GM20000 (cell line): ENCODE results near the gene FARP1.

Source experiments
- DNase-seq: peaks from one replicate; pipeline ENCODE4 v3.0.0; 2012; ENCODE audit warnings: low spot score
- TF ChIP-seq, protein P1 (sequence below): IDR thresholded peaks from 2 replicates; pipeline ENCODE4 v1.5.1; 2012; ENCODE audit warnings: mild to moderate bottlenecking, control low read depth; ENCODE audit errors: extremely low read depth, missing control alignments

The FARP1 gene

DNA sequence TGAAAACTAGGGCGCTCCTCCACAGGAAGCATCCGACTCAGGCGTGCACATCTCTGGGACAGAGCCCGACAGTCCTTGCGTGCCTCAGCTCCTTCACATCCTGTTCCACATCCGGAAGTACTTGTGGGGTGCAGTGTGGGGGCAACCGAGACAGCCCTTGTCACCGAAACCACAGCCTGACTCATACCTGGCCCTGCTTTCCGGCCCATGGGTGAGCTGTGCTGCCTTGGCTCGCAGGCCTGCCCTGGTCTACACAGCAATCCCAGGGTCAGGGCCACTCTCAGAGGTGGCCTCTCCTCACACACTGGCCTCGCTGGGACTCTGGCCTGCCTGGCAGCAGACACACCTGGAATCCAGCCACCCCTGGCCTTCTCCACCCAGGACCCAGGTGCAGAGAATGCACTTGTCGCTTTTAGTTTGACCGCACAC, 333.7 kb downstream of the FARP1 start:
- DNase-seq, result peak; percentile 95

DNA sequence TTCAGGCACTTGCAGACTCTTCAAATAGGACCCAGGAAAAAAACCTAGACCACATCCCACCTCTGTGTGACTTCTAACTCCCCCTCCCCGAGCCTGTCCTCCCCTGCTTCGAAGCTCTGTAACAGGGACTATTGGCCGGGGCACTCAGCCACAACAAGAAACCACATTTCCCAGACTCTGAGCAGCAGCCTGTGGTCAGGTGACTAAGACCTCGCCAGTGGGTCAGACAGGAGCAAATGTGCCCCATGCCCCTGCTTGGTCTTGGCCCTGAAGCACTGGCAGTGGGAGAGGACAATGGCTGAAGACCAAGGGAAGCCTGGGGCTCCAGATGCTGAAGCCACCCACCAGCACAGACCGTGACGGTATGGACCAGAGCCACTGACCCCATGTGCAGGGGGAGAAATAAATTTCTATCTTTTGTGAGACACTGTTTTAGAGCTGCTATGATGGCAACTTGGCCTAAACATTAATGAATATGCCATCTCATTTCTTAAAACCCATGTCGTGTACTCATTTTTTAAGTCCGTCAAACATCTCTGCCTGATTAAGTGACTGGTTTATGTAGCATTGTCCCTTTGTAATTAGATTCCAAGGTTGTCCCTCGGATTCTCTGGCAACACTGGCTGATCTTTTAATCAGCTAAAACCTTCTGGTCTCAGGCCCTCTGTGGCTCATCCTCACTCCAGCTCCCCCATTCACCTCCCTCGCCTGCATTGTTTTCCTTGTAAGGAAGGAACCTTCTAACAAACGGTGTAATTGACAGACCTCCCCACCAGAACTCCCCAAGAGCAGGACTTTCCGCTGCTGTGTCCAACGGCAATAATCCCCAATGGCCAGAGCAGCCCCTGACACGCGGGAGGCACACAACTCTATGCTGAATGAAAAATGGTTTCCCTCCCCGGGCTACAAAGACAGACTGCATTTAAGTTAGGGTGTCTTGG, 335.6 kb downstream of the FARP1 start:
- TF ChIP-seq, protein P1, sequence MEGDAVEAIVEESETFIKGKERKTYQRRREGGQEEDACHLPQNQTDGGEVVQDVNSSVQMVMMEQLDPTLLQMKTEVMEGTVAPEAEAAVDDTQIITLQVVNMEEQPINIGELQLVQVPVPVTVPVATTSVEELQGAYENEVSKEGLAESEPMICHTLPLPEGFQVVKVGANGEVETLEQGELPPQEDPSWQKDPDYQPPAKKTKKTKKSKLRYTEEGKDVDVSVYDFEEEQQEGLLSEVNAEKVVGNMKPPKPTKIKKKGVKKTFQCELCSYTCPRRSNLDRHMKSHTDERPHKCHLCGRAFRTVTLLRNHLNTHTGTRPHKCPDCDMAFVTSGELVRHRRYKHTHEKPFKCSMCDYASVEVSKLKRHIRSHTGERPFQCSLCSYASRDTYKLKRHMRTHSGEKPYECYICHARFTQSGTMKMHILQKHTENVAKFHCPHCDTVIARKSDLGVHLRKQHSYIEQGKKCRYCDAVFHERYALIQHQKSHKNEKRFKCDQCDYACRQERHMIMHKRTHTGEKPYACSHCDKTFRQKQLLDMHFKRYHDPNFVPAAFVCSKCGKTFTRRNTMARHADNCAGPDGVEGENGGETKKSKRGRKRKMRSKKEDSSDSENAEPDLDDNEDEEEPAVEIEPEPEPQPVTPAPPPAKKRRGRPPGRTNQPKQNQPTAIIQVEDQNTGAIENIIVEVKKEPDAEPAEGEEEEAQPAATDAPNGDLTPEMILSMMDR, result no peak
- peak; percentile 43 for DNase-seq

More for the DNA sequence above, 333.7 kb downstream of the FARP1 start:
- TF ChIP-seq, protein P1, result no peak

DNA sequence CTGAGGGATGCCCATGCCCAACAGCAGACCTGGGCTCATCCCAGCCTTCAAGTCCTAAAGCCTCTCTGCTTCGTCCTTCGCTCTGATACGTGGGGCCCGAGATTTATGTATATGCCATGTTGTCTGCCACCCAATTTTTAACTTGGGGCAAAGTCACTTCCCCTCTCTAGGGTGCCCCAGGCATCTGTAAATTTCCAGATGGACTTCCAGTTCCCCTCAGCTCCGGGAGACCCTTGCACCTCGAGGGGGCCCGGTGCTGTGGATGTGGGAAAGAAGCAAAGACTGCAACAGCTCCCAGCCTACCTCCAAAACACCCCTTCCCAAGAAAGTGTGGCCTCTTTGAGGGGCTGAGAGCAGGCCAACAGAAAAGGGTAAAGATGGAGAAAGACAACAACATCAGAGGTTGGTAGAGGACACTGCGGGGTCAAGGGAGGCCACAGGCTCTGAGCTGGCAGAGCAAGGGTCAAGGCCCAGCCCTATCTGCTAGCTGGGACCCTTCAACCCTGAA, 336.7 kb downstream of the FARP1 start:
- TF ChIP-seq, protein P1, result no peak
- no peak for DNase-seq

DNA sequence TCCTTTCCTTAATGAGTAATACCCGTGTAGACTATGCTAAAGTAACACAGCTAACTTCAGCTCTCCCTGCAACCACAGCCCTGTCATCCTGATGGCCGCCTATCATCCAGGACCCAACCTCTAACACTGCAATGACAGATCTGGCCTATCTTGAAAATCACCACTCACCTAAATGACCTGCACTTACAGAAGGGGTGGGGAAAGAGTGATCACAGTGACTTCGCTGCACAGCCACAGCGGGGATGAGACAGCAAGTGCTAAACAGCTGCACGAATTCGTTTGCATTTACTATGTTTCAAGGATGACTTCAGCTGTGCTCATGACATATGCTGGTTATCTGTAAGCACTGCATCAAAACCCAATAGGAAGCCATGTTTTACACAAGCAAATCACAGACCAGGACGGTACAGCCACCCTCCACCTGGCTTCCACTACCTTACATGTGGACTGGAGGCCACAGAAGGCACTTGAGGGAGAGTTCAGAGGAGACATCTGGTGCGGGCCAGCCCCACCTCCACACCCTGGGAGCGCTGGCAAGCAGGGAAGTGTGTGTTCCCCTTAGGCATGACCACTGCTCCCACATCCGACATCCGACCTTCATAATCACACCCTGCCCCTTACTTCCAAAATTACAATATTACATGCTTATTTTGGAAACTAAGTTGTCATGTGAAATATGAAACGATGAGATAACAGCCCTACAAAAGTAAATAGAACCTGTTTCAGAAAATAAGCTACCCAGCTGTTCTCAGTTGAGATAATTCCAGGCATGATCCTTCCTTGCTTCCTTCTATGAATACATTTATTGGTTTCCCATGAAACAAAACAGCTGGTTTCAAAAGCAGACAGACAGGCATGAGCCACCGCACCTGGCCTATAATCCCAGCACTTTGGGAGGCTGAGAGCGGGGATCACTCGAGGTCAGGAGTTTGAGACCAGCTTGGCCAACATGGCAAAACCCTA, 338.3 kb downstream of the FARP1 start:
- DNase-seq, result peak; percentile 75

DNA sequence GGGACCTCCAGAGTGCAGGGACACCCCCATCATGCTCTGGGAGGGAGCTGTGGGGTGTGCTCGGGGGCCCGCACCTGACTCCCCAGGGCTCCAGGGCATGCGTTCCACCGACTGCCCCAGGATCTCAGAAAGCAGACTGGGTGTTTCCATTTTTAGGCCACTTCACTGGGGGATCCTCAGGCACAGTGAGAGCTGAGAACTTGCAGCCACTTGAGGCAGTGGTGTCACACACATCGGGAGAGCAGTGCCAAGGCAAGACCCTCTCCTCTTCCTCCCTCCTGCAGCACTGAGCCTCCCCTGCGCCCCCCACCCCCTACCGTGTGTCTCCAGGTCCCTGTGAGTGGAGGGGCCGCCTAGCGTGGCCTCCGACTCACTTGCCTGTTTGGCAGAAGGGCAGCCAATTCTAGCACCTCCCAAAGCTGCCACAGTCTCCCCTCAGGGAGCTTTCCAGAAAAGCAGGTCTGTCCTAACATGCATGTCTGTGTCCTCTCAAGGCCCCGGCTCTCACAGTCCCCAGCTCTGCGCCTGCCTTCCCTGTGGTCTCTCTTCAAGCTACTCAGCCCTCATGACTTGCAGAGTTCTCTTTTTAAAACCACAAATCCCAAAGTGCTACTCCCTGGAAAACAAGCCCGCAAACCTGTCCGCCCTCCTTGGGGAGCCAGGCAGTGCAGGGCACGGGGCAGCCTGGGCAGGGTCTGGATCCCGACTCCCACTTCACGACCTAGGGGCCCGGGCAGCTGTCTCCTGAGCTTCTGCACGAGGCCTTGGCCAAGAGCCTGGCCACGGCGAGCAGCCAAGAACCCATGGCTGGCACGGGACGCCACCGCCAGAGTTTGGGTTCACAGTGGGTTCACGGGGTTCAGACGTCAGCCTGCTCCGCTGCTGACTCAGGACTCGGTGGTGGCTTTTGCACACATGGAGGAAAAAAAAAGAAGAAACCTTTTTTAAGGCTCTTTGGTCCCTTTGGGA, 339.9 kb downstream of the FARP1 start:
- peak; percentile 46 for DNase-seq
- TF ChIP-seq, protein P1, result peak; percentile 9

More for the DNA sequence above, 338.3 kb downstream of the FARP1 start:
- TF ChIP-seq, protein P1, result no peak

DNA sequence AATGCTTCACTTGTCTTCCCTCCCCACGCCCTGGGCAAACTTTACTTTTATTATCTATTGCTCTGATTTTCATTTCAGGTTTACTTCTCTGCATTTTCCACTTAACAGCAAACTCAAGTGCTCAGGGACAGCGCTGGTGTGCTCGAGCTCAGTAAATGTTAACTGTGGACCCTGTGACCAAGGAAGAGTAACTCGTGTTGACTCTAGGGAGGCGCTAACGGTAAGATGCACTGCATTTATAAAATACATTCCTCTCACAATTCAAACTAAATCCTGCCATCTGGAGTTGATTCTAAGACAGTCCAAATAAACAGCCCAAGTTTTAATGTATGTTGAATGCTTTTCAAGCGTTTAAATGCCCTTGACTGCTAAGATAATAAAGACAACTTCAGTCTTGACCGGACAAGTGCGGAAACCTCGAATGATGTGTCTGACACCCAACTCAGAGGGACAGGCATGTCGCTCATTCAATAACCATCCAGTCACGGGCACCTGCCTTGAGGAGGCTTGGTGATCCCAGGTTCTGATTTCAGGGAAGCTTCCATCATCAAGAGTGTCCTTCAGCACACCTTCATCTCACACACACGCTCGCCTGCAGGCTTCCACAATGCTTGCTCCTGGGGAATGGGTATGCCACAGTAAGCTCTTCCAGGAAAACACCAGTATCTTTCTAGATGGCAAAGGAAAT, 340.9 kb downstream of the FARP1 start:
- no peak for DNase-seq
- TF ChIP-seq, protein P1, result no peak
